ENCODE results near the gene GPT2.

GPT2 gene

GRCh38 chr16:46918400-46918799 lies 34.2 kb downstream of the GPT2 start:
- Histone ChIP-seq H3K27me3 (ENCODE audit: control insufficient read depth, insufficient read depth, low read length) (no peaks in the 10 kb centered on the region), H3K4me1 (ENCODE audit: control insufficient read depth, low read depth, low read length) (no peaks in the 10 kb centered on the region), H3K27ac (ENCODE audit: low read length) (no peak overlapping the region), H3K36me3 (ENCODE audit: control insufficient read depth, low read depth, low read length) (peaks cover 64% of the 10 kb centered on the region), H3K9ac (ENCODE audit: low read length) (no peak overlapping the region), H3K4me3 (ENCODE audit: low read length) (no peak overlapping the region), H3K9me3 (ENCODE audit: control insufficient read depth, low read depth, low read length) (no peaks in the 10 kb centered on the region)

GRCh38 chr16:46918905-46919792 lies 35.0 kb downstream of the GPT2 start:
- Histone ChIP-seq H3K4me1 (ENCODE audit: control insufficient read depth, low read depth, low read length) (no peaks in the 10 kb centered on the region), H3K36me3 (ENCODE audit: control insufficient read depth, low read depth, low read length) (peaks cover 67% of the 10 kb centered on the region), H3K9ac (ENCODE audit: low read length) (no peak overlapping the region), H3K27ac (ENCODE audit: low read length) (no peak overlapping the region), H3K4me3 (ENCODE audit: low read length) (no peak overlapping the region), H3K9me3 (ENCODE audit: control insufficient read depth, low read depth, low read length) (no peaks in the 10 kb centered on the region), H3K27me3 (ENCODE audit: control insufficient read depth, insufficient read depth, low read length) (no peaks in the 10 kb centered on the region)

DNA sequence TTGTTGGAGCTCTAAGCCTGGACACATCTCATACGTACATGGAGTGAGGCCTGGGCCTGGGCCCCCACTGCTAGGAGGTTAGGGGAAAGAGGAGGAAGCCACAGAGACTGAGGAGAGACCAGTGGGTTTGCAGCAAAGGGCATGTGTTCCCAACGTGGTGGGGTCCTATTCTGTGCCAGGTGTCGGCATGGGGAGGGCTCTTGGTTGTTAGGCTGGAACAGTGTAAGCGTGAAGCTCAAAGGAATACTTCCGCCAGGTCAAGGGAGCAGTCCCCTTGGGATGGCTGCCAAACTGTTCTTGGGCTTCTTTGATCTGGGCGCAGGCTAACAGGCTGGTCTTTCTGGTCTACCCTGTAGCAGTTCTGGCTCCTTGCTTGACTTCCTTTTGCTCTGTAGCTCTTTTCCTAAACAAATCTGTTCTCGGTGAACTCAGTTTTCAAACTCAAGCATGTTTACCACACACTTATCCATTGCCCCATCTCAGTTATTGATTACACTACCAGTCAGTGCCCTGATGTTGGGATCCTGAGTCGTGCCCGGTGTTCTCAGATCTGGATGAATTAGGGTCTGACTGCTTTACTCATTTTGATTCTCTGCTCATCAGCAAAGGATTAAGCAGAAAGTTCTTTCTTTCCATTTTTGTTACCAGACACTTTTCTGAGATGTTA lies 36.4 kb downstream of the GPT2 start:
- Histone ChIP-seq H3K4me1 (ENCODE audit: control insufficient read depth, low read depth, low read length) (no peaks in the 10 kb centered on the region), H3K4me3 (ENCODE audit: low read length) (no peak overlapping the region), H3K27ac (ENCODE audit: low read length) (no peak overlapping the region), H3K9ac (ENCODE audit: low read length) (no peak overlapping the region), H3K27me3 (ENCODE audit: control insufficient read depth, insufficient read depth, low read length) (no peaks in the 10 kb centered on the region), H3K9me3 (ENCODE audit: control insufficient read depth, low read depth, low read length) (no peaks in the 10 kb centered on the region), H3K36me3 (ENCODE audit: control insufficient read depth, low read depth, low read length) (peaks cover 68% of the 10 kb centered on the region)

- H3K9ac ChIP-seq (ENCODE audit: low read length) = no peak overlapping the region
- H3K9me3 ChIP-seq (ENCODE audit: control insufficient read depth, low read depth, low read length) = no peaks in the 10 kb centered on the region
- H3K4me3 ChIP-seq (ENCODE audit: low read length) = no peak overlapping the region
- H3K27ac ChIP-seq (ENCODE audit: low read length) = no peak overlapping the region
- H3K36me3 ChIP-seq (ENCODE audit: control insufficient read depth, low read depth, low read length) = peaks cover 74% of the 10 kb centered on the region
- H3K27me3 ChIP-seq (ENCODE audit: control insufficient read depth, insufficient read depth, low read length) = no peaks in the 10 kb centered on the region
- no peaks in the 10 kb centered on the region for H3K4me1 ChIP-seq (ENCODE audit: control insufficient read depth, low read depth, low read length)
Observed at GRCh38 chr16:46922239-46922638, 38.1 kb downstream of the GPT2 start.

DNA sequence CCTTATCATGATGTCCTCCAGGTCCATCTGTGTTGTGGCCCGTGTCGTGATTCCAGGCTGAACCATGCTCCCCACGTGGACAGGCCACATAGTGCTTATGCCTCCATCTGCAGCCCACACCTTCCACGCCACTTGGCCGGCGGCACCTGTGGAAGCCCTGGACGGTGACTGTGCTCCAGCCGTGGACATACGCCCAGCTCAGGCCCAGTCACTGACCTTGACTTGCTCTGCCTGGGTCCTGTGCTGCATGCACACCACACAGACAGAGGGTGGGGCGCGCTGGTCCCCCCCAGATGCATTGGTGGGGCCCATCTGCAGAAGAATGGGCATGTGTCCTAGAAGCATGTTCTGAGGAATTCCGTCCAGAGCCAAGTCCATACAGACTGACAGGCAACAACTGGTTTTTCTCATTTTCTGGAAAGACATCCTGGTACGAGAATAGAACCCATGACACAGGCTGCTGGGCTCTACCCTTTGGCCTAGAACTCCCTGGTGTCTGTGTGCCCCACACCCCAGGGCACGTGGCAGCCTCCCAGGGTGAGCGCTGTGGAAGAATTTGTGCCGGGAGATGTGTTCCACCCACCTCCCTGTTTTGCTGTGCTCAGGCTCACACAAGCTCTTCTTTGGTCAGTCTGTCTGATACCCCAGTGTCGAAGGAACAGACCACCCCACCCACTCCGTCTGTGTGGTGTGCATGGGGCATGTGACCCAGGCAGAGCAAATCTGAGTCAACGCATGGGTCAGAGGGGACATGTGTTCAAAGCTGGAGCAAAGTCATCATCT lies 39.5 kb downstream of the GPT2 start:
- Histone ChIP-seq H3K9ac (ENCODE audit: low read length) (no peak overlapping the region), H3K36me3 (ENCODE audit: control insufficient read depth, low read depth, low read length) (peaks cover 73% of the 10 kb centered on the region), H3K27ac (ENCODE audit: low read length) (no peak overlapping the region), H3K27me3 (ENCODE audit: control insufficient read depth, insufficient read depth, low read length) (no peaks in the 10 kb centered on the region), H3K9me3 (ENCODE audit: control insufficient read depth, low read depth, low read length) (no peaks in the 10 kb centered on the region), H3K4me3 (ENCODE audit: low read length) (no peak overlapping the region), H3K4me1 (ENCODE audit: control insufficient read depth, low read depth, low read length) (no peaks in the 10 kb centered on the region)

GRCh38 chr16:46924402-46924801 lies 40.2 kb downstream of the GPT2 start:
- Histone ChIP-seq H3K9me3 (ENCODE audit: control insufficient read depth, low read depth, low read length) (no peaks in the 10 kb centered on the region), H3K36me3 (ENCODE audit: control insufficient read depth, low read depth, low read length) (peaks cover 71% of the 10 kb centered on the region)

GRCh38 chr16:46926470-46927225 lies 42.5 kb downstream of the GPT2 start:
- no peak overlapping the region for H3K4me3 ChIP-seq (ENCODE audit: low read length)
- H3K9me3 ChIP-seq (ENCODE audit: control insufficient read depth, low read depth, low read length) = no peaks in the 10 kb centered on the region
- H3K4me1 ChIP-seq (ENCODE audit: control insufficient read depth, low read depth, low read length) = no peaks in the 10 kb centered on the region
- peaks cover 64% of the 10 kb centered on the region for H3K36me3 ChIP-seq (ENCODE audit: control insufficient read depth, low read depth, low read length)
- H3K9ac ChIP-seq (ENCODE audit: low read length) = no peak overlapping the region
- H3K27me3 ChIP-seq (ENCODE audit: control insufficient read depth, insufficient read depth, low read length) = no peaks in the 10 kb centered on the region
- no peak overlapping the region for H3K27ac ChIP-seq (ENCODE audit: low read length)

More at GRCh38 chr16:46924402-46924801, 40.2 kb downstream of the GPT2 start:
- H3K4me3 ChIP-seq (ENCODE audit: low read length) = no peak overlapping the region
- H3K9ac ChIP-seq (ENCODE audit: low read length) = no peak overlapping the region
- H3K27ac ChIP-seq (ENCODE audit: low read length) = no peak overlapping the region
- H3K27me3 ChIP-seq (ENCODE audit: control insufficient read depth, insufficient read depth, low read length) = no peaks in the 10 kb centered on the region
- no peaks in the 10 kb centered on the region for H3K4me1 ChIP-seq (ENCODE audit: control insufficient read depth, low read depth, low read length)

GRCh38 chr16:46927273-46927672 lies 43.1 kb downstream of the GPT2 start:
- Histone ChIP-seq H3K27me3 (ENCODE audit: control insufficient read depth, insufficient read depth, low read length) (no peaks in the 10 kb centered on the region), H3K4me1 (ENCODE audit: control insufficient read depth, low read depth, low read length) (no peaks in the 10 kb centered on the region), H3K9me3 (ENCODE audit: control insufficient read depth, low read depth, low read length) (no peaks in the 10 kb centered on the region), H3K36me3 (ENCODE audit: control insufficient read depth, low read depth, low read length) (peaks cover 58% of the 10 kb centered on the region), H3K27ac (ENCODE audit: low read length) (no peak overlapping the region), H3K9ac (ENCODE audit: low read length) (no peak overlapping the region), H3K4me3 (ENCODE audit: low read length) (no peak overlapping the region)

GRCh38 chr16:46928811-46929210 lies 44.6 kb downstream of the GPT2 start:
- peaks cover 46% of the 10 kb centered on the region for H3K36me3 ChIP-seq (ENCODE audit: control insufficient read depth, low read depth, low read length)
- H3K27me3 ChIP-seq (ENCODE audit: control insufficient read depth, insufficient read depth, low read length) = no peaks in the 10 kb centered on the region
- no peaks in the 10 kb centered on the region for H3K4me1 ChIP-seq (ENCODE audit: control insufficient read depth, low read depth, low read length)
- no peaks in the 10 kb centered on the region for H3K9me3 ChIP-seq (ENCODE audit: control insufficient read depth, low read depth, low read length)
- no peak overlapping the region for H3K4me3 ChIP-seq (ENCODE audit: low read length)
- H3K9ac ChIP-seq (ENCODE audit: low read length) = no peak overlapping the region
- no peak overlapping the region for H3K27ac ChIP-seq (ENCODE audit: low read length)

DNA sequence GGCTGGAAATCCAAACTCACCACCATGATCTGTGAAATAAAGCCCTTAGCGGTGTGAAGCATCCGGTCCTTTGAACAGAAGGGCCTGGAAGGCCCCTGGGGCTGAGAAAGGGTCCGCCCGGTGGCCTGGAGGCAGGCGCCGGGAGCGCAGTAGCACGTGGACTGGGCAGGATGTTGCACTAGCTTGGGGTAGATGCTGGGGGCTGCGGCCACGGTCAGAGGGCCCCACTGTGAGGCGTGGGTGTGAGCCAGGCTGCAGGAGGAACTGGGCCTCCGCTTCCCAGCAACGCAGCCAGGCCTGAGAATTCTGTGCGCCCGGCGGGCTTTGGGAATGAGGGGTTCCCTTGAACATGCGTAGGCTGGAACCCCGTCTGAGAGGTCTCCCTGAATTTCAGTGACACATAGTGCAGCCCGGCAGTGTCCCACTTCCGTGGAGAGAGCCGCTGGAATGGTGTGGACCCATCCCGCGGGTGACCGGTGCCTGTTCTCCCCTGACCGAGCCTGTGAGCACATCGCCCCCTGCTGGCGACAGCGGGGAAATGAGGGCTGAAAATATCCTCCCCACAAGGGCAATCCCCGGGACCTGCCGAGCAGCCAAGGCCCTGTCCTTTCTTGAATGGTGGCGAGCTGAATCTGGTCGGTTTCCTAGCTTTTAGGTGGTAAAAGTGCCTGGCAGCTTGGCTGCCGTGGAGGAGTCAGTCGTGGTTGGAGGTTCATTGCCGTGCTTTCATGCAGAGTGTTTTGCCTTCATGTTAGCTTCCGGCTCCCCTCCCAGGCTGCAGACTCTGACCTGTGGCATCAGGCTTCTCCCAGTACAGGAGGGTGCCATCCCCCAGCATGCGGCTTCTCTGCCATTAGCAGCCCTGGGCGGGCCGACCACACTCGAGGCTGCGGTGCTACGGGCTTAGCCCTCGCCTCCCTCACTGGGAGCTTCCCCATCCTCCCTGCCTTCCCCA lies 45.5 kb downstream of the GPT2 start:
- no peak overlapping the region for H3K9ac ChIP-seq (ENCODE audit: low read length)
- no peak overlapping the region for H3K27ac ChIP-seq (ENCODE audit: low read length)
- no peak overlapping the region for H3K4me3 ChIP-seq (ENCODE audit: low read length)
- peaks cover 38% of the 10 kb centered on the region for H3K36me3 ChIP-seq (ENCODE audit: control insufficient read depth, low read depth, low read length)
- H3K4me1 ChIP-seq (ENCODE audit: control insufficient read depth, low read depth, low read length) = no peaks in the 10 kb centered on the region
- no peaks in the 10 kb centered on the region for H3K9me3 ChIP-seq (ENCODE audit: control insufficient read depth, low read depth, low read length)
- no peaks in the 10 kb centered on the region for H3K27me3 ChIP-seq (ENCODE audit: control insufficient read depth, insufficient read depth, low read length)

Data from iPS-18a (cell line).